CD4-positive, alpha-beta T cell treated with Interleukin-17A for 1 hour (primary cell): Measurements from ENCODE around the gene FAM90A1.
"Not testable (repeated sequence)": the region's sequence is repeated elsewhere in the genome, so short reads cannot be mapped to it uniquely, and the experiment has no call there.

Experiments used
- DNase-seq: peaks from one replicate; pipeline ENCODE4 v3.0.0-alpha.2; 2020

The FAM90A1 gene

GRCh38 chr12:8226992-8227731 is at the start of gene FAM90A1:
FAM90A1 (minus strand) TSS chr12:8227618; CDS start chr12:8224832, 2,786 bp downstream.
- DNase-seq: peak; percentile 13

- not testable (repeated sequence) for DNase-seq
These were observed 49.0 kb upstream of the FAM90A1 start for GRCh38 chr12:8276397-8276796.

DNA sequence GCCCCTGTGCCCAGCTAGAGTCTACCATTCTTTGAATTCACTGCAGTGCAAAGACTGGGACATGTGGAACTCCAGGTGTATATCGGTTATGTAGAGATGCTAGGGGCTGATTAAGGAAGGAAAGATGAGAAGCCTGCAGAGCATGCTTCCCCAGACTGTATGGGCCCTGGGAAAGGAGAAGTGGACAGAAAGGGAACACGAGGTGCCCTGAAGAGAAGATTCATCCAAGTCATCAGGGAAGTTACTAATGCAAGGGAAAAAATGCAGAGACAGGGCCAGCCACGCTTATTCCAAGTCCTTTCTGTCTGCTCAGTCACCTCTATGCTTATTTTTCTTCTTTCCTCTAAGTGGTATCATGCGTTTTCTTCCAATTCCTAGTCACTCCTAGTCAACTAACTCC is 39.3 kb upstream of the FAM90A1 start:
- DNase-seq: not testable (repeated sequence)

- not testable (repeated sequence) for DNase-seq
These were observed 36.8 kb upstream of the FAM90A1 start for GRCh38 chr12:8264236-8264635.

DNA sequence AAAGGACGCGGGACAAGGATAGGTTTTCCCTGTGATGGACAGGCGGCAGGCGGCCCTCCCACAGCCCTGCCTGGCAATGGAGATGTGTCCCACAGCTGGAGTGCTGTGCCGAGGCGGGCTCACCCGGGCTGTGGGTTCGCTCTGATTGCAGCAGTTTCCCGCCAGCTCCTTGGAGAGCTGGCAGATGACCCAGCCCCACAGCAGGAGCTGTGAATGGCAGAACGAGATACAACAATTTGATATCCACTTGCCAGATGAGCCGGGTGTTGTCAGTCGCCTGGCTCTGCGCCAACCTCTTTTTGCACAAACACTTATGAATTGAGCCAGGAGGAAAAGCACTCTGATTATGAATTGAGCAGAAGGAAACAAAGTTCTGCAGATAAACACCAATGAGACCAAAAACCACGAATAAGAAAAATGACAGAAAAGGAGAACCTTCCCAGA is 33.7 kb upstream of the FAM90A1 start:
- DNase-seq: not testable (repeated sequence)

DNA sequence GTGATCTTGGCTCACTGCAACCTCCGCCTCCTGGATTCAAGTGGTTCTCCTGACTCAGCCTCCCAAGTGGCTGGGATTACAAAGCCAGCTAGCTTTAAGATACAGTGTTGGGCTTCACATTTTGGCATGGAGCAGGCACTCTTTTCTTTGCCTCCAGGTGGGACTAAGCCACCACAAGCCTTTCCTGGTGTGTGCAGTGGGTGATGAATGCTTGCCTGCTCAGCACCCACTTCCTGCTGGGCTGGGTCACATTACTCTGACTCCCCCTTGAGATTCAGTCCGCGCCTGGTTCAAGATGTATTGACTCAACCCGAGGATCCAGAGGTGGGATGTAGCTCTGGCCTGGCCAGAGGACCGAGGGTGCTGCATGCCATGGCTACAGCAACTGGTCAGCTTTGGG is 28.9 kb upstream of the FAM90A1 start:
- DNase-seq: not testable (repeated sequence)

GRCh38 chr12:8254705-8255104 is 27.3 kb upstream of the FAM90A1 start:
- DNase-seq: not testable (repeated sequence)

DNA sequence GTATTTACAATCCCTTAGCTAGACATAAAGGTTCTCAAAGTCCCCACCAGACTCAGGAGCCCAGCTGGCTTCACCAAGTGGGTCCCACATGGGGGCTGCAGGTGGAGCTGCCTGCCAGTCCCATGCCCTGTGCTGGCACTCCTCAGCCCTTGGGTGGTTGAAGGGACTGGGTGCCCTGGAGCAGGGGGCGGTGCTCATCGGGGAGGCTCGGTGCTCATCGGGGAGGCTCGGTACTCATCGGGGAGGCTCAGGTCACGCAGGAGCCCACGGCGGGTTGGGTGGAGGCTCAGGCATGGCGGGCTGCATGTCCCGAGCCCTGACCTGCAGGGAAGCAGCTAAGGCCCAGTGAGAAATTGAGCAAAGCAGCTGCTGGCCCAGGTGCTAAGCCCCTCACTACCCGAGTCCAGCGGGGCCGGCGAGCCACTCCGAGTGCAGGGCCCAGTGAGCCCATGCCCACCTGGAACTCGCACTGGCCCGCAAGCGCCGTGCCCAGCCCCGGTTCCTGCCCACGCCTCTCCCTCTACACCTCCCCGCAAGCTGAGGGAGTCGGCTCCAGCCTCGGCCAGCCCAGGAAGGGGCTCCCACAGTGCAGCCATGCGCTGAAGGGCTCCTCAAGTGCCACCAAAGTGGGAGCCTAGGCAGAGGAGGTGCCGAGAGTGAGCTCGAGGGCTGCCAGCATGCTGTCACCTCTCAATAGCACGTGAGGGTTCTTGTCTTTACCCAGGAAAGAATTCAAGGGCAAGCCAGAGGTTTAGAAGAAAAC is 24.8 kb upstream of the FAM90A1 start:
- not testable (repeated sequence) for DNase-seq

DNA sequence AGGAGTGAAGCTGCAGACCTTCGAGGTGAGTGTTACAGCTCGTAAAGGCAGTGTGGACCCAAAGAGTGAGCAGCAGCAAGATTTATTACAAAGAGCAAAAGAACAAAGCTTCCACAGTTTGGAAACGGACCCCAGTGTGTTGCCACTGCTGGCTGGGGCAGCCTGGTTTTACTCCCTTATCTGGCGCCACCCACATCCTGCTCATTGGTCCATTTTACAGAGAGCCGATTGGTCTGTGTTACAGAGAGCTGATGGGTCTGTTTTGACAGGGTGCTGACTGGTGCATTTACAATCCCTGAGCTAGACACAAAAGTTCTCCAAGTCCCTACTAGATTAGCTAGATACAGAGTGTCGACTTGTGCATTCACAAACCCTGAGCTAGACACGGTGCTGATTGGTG is 24.2 kb upstream of the FAM90A1 start:
- not testable (repeated sequence) for DNase-seq

GRCh38 chr12:8246941-8247535 is 19.6 kb upstream of the FAM90A1 start:
- not testable (repeated sequence) for DNase-seq

DNA sequence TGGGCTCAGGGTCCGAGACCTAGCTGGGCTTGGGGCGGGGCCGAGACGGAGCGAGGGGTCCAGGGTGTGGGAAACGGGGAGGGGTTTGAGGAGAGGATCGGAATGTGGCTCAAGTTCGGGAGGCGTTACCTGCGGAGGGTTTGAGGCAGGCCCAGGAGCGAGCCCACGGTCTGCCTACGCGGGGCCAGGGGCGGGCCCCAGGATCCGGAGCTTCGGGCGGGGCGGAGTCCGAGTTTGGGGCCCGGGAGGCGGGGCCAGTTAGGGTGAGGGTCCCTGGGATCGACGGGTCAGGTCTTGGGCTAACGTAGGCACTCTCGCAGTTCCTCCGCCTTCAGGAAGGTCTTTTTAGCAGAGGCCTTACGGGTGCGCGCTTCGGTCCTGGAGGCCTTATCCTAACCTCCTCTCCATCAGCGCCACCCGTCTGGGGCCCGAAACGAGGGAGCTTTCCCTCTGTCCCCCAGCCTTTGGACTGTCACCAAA is 16.3 kb upstream of the FAM90A1 start:
- DNase-seq: not testable (repeated sequence)

- DNase-seq: peak; percentile 99
These were observed 15.7 kb upstream of the FAM90A1 start for GRCh38 chr12:8242880-8243681.

DNA sequence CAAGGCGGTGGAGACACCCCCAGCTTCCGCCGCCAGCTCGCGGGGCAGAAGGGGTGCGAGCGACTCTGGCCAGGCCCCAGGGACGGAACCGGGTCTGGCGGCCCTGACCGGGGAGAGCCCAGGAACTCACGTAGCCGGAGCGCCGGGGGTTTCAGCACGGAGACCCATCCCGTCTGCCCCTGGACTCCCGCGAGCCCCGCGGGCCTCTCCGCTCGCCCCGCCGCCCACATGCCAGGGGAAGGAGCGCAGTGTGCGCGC is 15.1 kb upstream of the FAM90A1 start:
- DNase-seq: not testable (repeated sequence)

- peak; percentile 35 for DNase-seq
These were observed 14.7 kb upstream of the FAM90A1 start for GRCh38 chr12:8241917-8242621.

DNA sequence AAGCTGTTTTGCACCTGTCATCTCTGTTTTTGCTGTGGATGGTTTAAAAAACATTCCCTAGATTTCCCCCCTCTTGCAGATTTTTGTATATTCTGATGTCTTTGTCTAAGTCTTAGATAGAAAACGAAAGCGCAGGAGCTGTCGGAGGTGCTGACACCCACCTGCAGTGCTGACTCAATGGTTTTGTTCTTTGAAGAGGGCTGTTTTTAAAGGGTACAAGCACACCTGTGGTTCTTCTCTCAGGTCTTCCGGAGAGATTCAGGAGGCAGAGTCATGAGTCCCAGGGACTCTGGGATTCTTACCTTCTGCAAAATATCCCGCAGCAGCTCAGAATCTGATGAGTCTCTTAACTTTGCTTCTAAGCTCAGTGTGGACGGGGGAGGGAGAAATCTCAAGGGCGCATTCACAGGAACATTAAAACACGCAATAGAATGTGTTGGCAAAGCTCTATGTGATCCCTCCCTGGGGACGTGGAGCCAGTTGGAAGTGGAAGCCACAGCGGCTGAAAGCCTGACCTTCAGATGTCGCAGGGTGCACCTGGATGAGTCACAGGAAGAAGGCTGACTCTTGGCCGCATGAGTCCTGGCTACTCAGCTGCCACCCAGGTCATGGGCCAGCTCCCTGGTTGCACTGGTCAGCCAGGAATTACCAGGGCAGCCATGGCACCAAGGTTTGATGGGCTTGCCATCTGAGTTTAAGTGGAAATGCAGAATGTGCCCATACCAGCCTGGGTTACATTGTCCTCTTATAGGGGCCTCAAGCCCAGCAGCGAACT is 13.1 kb upstream of the FAM90A1 start:
- DNase-seq: not testable (repeated sequence)

DNA sequence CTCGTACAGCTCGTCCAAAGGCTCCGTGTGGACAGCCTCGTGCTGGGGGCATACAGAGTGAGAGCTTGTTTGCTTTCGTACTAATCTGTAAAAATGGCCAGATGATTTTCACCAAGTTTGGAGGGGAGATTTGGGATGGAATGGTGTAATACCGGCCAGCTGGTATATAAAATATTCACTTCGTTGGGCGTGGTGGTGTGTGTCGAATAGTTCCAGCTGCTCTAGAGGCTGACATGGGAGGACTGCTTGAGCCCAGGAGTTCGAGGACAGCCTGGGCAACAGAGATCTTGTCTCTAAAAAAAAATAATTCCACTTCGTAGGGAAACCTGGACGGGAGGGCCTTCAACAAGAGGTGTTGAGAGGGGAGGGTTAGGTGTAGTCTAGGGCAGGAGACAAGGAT is 9.6 kb upstream of the FAM90A1 start:
- DNase-seq: not testable (repeated sequence)

GRCh38 chr12:8235316-8236157 is 8.1 kb upstream of the FAM90A1 start:
- DNase-seq: not testable (repeated sequence)

- DNase-seq: not testable (repeated sequence)
These were observed 7.3 kb upstream of the FAM90A1 start for GRCh38 chr12:8234746-8235145.

DNA sequence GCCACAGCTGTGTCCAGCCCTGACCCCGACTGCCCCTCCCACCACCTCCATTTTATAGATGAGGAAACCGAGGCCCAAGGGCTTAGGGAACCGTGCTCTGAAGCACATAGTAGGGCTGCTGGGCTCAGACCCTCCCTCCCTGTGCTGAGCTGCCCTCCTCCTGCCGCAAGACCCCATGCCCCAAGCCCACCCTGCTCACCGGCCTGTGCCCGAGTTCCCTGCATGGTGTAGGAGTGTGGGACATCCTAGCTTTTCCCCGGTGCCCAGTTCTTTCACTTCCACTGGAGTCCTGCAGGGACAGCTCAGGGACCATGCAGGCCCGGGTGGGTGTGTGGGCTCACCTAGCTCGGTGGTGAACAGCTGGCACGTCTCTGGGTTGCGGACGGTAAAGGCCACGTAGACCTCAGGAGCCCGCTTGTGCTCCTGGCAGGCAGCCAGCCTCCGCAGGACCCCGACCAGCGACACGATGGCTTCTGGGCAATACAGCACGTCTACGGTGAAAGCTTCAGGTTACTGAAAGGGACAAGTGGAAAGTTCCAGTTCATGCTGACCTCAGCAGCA is 6.6 kb upstream of the FAM90A1 start:
- not testable (repeated sequence) for DNase-seq

DNA sequence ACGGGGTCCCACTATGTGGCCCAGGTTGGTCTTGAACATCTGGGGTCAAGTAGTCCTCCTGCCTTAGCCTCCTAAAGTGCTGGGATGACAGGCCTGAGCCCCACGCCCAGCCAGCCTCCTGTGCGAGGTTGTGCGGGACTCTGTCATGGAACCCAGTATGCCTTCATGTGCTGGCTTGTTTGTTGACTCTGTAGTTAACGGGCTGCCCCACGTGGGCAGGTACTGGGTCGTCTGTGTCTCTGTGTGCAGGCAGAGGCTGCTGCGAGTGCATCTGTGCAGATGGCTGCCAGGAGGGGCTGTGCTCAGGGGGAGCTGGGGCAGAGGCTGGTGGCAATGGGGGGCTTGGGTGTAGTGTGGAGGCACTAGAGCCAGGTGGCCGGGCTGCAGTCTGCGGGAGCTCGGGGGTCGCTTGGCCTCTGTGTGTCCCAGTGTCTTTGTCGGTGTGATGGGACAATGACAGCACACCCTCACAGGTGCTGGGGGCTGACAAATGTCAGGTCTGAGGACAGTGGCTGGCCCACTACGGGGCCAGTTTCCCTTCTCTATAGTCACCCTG is 6.0 kb upstream of the FAM90A1 start:
- not testable (repeated sequence) for DNase-seq
